AG09309 (cell line): ENCODE measurements around the gene LRIT2.

Source experiments
- DNase-seq: peaks from one replicate; pipeline ENCODE4 v3.0.0-alpha.2; 2010; ENCODE audit warnings: low read depth
- H3K4me3 ChIP-seq: 2 replicates; pipeline ENCODE4 v1.5.1; 2011; ENCODE audit warnings: mild to moderate bottlenecking, low read depth, low read length, moderate library complexity; ENCODE audit not compliant: control insufficient read depth
- CTCF ChIP-seq: IDR thresholded peaks from 2 replicates; pipeline ENCODE4 v1.5.1; 2011; ENCODE audit warnings: mild to moderate bottlenecking, low read depth, low read length, inconsistent platforms; ENCODE audit not compliant: insufficient read depth, control insufficient read depth; ENCODE audit errors: missing control alignments

Gene LRIT2

GRCh38 chr10:84264611-84265141 is 39.3 kb upstream of the LRIT2 start:
- TF ChIP-seq CTCF: peak; percentile 93

GRCh38 chr10:84263716-84264115 is 38.4 kb upstream of the LRIT2 start:
- TF ChIP-seq CTCF: no peak
- no peak overlapping the region for H3K4me3 ChIP-seq
- DNase-seq: no peak

More at GRCh38 chr10:84264611-84265141, 39.3 kb upstream of the LRIT2 start:
- peak; percentile 17 for DNase-seq
- no peak overlapping the region for H3K4me3 ChIP-seq

GRCh38 chr10:84262190-84262956 is 37.0 kb upstream of the LRIT2 start:
- TF ChIP-seq CTCF: no peak
- no peak for DNase-seq
- H3K4me3 ChIP-seq: no peak overlapping the region

- DNase-seq: no peak
- no peak for TF ChIP-seq CTCF
- H3K4me3 ChIP-seq: no peak overlapping the region
Measured at GRCh38 chr10:84261236-84261915, 36.0 kb upstream of the LRIT2 start.

- no peak overlapping the region for H3K4me3 ChIP-seq
- no peak for DNase-seq
- no peak for TF ChIP-seq CTCF
Measured at GRCh38 chr10:84258034-84258695, 32.8 kb upstream of the LRIT2 start.

- DNase-seq: no peak
- no peak overlapping the region for H3K4me3 ChIP-seq
- TF ChIP-seq CTCF: no peak
Measured at GRCh38 chr10:84257343-84258020, 32.1 kb upstream of the LRIT2 start.
